RCC 7860 (cell line): ENCODE data around the gene ZCCHC24.

Experiments used
- DNase-seq: peaks from one replicate; pipeline ENCODE4 v3.0.0-alpha.2; 2015; ENCODE audit warnings: low spot score
- FAIRE-seq: peaks from 2 replicates; lab custom pipeline; 2012; peaks lifted over from hg19 to GRCh38; lab: Jason Lieb, UNC

Gene ZCCHC24

DNA sequence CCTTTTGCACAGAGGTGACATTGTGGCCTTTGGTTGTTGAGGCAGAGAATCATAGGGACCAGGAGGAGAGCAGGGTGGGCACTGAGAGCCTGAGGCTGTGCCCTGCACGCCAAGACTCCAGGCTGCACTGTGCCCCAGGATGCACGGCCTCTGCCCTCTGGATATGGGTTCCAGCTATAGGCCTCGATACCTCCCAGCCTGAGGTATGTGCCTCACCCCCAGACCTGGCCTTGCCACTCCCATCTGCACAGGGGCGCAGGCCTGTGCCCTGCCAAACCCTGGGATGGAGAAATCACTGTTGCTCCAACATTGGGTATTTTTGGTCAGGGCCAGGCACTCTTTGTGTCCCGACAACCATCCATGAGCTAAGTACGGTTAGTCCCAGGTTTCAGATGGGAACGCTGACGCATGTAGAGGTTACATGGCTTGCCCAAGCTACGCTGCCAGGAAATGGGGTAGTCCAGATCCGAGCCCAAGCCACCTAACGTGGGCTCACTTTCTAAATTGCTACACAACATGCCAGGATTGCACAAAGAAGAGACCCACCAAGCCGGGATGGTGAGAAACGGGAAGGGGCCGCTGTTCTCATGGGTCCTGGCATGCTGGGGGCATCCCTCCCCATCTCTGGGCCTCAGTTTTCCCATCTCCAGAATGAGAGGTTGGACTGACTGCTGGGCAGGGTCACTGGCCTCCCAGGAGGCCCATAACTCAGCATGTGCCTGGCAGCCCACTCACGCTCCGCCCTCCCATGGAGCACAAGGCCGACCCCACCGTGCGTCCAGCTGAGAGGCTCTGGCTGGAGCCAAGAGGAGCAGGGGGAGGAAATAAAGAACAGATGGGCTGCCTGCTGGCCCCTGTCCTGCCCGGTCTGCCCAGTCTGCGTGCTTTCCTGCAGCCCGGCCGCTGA, 44.2 kb downstream of the ZCCHC24 start:
- FAIRE-seq (no peak), DNase-seq (no peak)

DNA sequence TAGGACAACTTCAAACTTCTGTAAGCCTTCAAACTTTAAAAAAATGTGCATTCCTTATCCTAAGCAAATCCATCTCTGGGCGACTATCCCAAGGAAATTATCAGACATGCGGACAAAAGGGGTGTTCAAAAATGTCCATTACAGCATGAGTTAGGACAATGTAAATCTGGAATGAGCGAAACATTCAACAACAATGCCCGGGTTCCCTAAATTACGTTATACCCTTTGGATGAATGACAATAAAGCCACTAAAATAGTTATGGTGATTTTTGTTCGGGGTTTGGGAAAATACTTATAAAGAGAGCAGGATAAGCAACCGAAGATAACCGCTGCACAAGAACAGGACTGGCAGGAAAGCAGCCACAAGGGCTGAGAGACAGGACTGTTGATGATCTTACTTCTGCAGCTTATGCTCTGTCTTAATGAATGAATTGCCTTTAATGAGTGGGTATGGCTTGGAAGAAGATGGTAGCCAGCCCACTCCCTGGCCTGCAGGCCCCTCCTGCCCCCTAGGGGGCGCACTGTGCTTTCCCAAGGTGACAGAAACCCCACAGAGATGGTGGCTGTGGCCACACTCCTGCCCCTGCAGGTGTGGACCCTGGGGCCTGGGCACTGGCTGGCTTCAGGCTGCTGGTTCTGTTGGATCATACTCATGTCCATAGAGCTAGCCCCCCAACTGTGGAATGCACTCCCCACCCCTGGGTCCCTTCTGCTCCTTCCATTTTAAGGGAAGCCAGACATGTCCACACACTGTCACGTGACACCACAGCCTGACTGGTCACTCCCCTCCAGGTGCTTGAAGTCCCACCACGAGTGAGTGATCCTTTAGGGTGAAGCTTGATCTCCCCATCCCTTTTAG, 45.0 kb downstream of the ZCCHC24 start:
- no peak for DNase-seq

DNA sequence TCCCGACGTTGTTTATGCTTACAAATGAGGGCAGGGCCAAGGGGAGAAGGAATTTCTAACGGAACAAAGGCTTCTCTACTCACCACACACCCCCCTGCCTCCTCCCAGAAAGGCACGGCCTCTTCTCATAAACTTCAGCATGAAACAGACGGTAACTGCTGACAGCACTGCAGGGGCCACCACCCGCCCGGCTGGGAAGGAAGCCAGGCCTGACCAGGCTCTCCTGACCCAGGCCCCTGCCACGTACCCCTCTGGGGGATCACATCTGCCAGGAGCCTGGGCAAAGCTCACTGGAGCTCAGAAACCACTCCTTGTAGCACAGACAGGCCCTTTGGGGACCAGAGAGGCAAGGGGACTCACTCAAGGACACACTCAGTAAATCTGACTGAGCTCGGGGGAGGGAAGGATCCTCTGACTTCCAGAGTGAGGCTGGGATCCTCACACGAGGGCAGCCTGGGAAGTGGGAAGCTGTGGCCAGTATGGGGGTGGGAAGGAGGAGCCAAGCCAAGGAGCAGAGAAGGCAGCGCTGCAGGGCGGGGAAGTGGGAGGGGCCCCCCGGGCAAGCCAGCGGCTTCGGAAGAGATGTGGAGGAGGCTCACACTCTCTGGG, 46.1 kb downstream of the ZCCHC24 start:
- DNase-seq (peak; percentile 74), FAIRE-seq (peak; percentile 69)

More for the DNA sequence above, 45.0 kb downstream of the ZCCHC24 start:
- no peak for FAIRE-seq

GRCh38 chr10:79398642-79399041, 46.8 kb downstream of the ZCCHC24 start:
- FAIRE-seq (no peak), DNase-seq (no peak)

- FAIRE-seq (no peak), DNase-seq (no peak)
Measured at GRCh38 chr10:79397575-79398303, 47.7 kb downstream of the ZCCHC24 start.

GRCh38 chr10:79397051-79397450, 48.4 kb downstream of the ZCCHC24 start:
- FAIRE-seq (no peak), DNase-seq (no peak)

- DNase-seq (no peak), FAIRE-seq (no peak)
Measured at GRCh38 chr10:79396520-79396919, 48.9 kb downstream of the ZCCHC24 start.

DNA sequence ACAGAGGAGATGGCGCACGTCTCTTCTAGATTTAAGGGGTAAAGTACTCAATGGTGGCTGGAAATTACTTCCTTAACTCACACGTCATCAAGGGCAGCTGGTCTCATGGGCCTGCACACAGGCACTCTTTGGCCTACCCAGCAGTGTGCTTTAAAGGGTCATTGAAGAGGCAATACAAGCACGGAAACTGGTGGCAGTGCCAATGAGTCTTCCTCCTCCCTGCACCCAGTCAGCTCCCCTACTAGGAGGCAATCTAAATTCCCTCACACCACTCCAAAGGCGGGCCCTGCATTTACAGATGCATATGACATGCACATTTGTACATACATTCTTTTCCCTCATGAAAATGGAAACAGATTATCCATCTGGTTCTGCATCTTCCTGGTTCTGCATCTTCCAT, 50.8 kb downstream of the ZCCHC24 start:
- DNase-seq (no peak), FAIRE-seq (no peak)

DNA sequence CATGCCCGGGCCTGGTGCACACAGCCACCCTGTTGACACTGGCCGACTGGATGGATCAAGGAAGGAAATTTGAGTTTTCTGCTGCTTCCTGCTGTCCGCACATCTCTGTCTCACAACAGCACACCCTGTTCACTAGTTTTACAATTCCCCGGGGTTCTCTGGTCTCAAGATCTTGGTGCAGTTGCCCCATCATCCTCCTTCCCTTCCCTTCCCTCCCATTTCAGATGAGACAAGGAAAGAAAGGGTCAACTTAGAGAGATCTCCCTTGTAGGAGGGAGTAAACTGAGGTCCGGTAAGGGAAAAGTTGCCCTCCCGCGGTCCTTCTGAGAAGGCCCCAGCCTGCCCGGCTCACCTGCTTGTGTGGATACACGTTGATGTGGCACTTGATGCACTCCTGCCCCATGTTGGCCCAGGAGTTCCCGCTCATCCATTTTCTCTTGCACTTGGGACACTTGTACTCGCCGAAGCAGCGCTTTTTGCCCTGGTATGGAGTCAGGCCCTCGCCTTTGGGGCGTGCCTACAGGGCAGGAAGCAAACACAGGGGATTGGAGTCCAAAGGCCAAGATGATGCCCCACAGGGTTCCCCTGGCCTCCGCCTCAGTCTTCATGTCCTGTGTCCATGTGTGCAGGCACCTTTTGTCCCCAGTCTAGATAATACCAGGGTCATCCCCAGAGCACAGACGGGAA, 51.4 kb downstream of the ZCCHC24 start:
- DNase-seq (no peak), FAIRE-seq (no peak)

DNA sequence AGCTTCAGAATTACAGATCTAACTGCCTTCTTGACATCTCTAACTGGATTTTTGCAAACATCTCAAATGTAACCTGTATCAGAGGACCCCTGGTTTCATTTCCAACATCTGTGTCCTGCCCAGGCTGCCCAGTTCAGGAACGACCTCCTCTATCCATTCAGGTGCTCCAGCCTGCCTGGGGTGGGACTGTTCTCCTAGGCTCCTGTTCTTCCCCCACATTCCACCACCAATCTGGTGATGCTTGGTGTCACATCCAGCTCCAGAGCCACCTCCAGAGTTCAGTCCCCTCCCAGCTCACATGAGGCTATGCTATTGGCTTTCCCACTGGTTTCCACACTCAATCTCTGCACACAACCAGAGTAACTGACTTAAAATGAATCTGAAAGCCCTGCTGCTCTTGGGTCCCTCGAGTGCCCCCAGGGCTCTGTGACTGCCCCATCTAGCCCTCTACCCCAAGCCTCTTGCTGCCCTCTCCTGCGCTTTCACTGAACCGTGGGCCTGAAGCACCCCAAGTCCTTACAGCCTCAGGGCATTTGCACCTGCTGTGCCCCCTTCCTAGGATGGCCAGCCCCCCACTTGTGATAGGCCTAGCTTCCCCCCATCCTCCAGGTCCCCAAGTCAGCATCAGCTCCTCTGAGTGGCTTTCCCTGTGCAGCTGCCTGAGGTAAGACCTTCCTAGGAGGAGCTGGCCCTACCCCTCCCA, 52.1 kb downstream of the ZCCHC24 start:
- DNase-seq (no peak), FAIRE-seq (no peak)

GRCh38 chr10:79392506-79393176, 52.8 kb downstream of the ZCCHC24 start:
- FAIRE-seq (no peak), DNase-seq (no peak)

- FAIRE-seq (no peak), DNase-seq (no peak)
Measured at GRCh38 chr10:79392020-79392398, 53.4 kb downstream of the ZCCHC24 start.

DNA sequence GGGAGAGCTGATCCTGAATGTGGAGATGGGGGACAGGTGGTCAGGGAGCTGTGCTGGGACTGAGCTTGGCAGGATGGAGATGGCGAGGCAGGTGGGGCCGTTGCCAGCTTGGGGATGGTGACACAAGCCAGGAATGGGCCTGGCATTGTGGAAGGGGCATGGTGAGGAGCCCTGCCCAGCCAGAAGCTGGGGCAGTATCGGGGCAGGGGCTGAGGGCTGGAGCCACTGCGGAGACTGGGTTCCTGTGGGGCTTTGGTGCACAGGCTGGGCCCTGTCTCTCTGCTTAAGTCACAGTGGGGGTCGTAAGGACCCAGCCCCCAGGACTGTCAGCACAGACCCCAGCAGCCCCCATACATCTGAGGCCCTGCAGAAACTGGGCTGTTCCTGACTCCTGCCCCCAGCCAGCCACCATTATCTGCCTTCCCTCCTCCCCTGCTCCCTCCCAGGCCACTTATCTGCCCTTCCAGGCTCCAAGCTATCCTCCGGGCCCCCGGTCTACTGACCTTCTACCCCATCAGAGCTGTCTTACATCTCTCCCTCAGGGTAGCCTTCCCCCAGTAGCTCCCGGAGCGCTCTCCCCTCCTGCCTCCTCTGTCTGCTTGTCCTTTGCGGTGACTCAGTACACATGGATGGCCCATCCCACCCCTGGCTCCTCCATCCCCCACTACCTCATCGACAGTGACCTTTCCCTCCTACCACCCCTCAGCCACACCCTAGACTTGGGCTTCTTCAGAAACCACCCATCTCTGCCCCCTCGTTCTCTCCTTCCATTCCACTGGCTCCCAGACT, 54.0 kb downstream of the ZCCHC24 start:
- no peak for FAIRE-seq
- DNase-seq: no peak

DNA sequence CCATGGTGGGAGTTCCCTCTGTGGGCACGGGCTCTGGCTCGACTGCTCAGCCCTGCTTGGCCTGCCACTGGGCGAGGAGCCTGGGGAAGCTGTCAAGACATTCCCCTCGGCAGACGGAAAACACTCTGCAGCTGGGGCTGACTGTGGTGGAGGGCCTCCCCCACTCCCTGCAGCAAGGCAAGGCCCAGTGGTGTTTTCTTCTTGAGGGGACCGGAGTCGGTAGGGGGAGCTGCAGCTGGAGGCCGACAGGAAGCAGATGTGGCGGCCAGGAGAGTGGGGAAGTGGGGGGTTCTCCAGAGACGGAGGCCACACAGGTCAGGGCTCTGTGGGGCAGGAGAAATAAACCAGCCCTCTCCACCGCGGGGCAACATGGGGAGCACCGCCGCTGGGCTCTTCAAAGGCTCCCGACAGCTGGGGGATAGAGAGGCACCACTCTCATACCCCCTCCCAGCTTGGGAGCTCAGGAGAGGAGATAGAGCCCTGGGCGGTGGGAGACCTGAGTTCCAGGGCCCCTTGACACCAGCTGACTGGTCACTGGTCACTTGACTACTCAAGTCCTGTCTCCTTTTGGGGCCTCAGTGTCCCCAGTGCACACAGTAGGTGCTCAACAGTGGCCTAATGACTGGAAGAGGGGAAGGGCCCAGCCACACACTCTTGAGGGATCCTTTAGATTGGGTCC, 54.7 kb downstream of the ZCCHC24 start:
- FAIRE-seq (no peak), DNase-seq (no peak)

- FAIRE-seq (no peak), DNase-seq (no peak)
Measured at GRCh38 chr10:79390057-79390456, 55.4 kb downstream of the ZCCHC24 start.

GRCh38 chr10:79387974-79388850, 57.2 kb downstream of the ZCCHC24 start:
- FAIRE-seq: no peak
- DNase-seq: no peak
